Brain pericyte (primary cell): ENCODE measurements around the gene SIRPA.

Source experiments
- DNase-seq: peaks from one replicate; pipeline ENCODE4 v3.0.0-alpha.2; 2012; ENCODE audit warnings: low read depth, low spot score

The SIRPA gene

GRCh38 chr20:1947535-1947846 is 52.3 kb downstream of the SIRPA start:
- no peak for DNase-seq

- no peak for DNase-seq
Observed at GRCh38 chr20:1949347-1950100, 54.3 kb downstream of the SIRPA start.

DNA sequence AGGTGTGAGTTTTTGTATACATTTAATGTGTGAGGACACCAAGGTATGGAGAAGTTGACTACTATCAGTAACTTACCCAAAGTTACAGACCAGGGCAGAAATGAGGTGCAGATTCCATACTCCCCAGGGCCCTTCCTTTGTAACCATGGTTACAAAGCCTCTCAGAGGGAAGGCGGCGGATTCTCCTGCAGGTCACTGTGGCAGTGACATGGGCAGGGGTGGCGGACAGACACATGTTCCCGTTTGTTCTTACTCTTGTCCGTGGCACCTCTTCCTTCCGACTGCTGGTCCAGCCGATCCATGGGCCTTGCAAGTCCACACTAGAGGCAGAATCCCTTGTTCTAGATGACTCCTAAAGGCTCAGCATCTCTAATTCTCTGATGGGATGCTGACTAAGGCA is 55.6 kb downstream of the SIRPA start:
- no peak for DNase-seq

GRCh38 chr20:1951436-1952115 is 56.4 kb downstream of the SIRPA start:
- DNase-seq, result no peak

GRCh38 chr20:1952737-1953530 is 57.7 kb downstream of the SIRPA start:
- no peak for DNase-seq

DNA sequence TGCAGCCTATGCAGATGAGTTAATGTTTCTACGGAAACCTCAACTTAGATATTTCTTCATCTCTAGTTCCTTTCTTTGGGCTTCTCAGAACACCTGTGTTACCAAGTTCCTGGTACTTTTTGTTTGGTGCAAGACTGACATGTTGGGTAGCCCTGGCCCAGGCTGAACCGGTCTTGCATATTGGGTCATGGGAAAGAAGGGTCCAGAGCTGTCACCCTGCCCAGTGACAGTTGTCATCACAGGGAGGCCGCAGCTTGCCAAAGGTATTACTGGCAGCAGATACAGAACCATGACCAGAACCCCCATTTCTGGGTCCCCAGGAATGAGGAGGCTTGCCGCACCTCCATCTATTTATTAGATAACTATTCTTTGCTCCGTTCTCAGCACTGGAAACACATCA is 58.4 kb downstream of the SIRPA start:
- no peak for DNase-seq

GRCh38 chr20:1955217-1955616 is 60.0 kb downstream of the SIRPA start:
- no peak for DNase-seq

GRCh38 chr20:1958426-1958825 is 63.2 kb downstream of the SIRPA start:
- no peak for DNase-seq

- no peak for DNase-seq
Observed at GRCh38 chr20:1959156-1959555, 63.9 kb downstream of the SIRPA start.

DNA sequence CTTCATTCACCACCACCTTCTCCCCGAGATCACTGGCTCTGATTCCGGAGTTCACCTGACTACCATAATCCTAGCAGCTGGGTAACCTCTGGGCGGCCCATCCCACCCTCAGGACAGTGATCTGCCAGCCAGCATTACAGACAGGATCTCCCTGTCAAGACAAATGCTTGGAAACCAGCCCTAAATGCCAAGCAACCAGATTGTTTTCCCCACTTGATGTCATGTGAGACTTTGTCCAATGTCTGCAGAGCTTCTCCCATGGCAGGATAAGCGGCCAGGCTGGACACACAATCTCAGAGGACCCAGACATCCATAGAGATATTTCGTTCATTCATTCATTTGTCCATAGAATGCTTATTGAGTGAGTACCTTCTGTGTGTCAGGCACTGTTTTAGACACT is 66.2 kb downstream of the SIRPA start:
- DNase-seq, result no peak

GRCh38 chr20:1964061-1964460 is 68.9 kb downstream of the SIRPA start:
- no peak for DNase-seq

- no peak for DNase-seq
Observed at GRCh38 chr20:1964659-1965405, 69.6 kb downstream of the SIRPA start.

DNA sequence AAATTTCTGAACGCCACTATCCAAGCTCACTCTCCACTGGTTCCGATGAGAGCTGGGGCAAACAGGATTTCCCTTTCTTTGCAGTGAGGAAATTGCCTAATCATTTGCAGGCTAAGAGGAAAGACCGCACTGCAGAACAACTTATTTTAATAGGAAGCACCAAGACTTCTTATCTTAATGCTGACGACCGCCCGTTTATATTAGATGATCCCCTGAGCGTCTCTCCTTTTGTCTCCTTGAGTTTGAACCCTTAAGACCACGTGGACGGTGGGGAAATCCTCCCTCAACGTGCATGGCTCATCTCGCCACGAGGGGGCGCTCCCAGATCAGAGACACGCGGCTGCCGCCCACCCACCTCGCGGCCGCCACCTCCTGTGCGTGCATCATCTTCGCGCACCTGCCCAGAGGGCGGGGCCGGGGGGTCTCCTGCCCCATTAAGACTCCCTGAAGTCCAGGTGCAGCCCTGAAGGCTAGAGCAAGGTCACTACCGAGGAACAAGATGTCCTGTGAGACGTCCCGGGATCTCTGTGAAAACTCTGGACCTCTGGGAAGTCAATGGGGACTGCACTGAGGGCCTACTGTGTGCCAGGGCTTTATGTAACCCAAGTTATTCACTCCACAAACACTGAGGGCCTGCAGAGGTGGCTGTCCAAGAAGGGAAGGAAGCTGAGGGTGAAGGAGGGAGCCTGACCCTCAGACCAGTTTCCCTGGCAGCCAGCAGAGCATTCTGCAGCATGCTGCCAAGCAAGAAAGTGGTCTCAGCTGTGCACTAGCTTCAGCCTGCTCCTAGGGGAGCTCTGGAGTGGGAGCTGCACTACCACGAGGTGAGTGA is 70.5 kb downstream of the SIRPA start:
- no peak for DNase-seq

GRCh38 chr20:1968964-1969363 is 73.8 kb downstream of the SIRPA start:
- DNase-seq, result no peak

DNA sequence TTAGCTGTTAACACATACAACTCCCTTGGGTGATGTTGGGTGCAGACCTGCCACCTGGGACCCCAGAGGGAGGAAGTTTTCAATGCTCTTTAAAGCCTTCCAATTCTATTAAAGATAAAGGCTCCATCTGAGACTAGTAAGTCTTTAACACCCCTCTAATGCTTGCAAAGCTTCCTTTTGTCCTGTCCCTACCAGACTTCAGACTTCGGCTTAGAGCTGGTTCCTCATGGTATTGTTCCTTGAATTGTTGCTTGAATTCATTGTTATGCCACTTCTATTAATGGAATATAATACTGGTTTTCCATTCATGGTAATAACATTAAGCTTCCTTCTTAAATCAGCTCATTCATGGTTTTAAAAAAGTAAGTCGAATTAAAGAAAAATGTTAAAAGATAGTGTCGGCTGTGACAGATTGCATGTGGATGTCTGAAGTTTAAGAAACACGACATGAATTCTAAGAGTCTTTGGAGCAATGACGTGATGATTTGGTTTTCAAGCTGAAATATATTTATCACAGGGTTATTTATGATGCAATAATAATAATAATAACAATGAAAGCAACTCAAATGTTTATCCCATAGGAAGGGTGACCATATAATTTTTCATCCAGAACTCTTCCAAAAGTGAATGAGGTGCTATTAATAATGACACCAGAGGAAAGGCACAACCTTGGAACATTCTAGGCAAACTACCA is 76.8 kb downstream of the SIRPA start:
- DNase-seq, result no peak

GRCh38 chr20:1973601-1974440 is 78.6 kb downstream of the SIRPA start:
- DNase-seq, result no peak

DNA sequence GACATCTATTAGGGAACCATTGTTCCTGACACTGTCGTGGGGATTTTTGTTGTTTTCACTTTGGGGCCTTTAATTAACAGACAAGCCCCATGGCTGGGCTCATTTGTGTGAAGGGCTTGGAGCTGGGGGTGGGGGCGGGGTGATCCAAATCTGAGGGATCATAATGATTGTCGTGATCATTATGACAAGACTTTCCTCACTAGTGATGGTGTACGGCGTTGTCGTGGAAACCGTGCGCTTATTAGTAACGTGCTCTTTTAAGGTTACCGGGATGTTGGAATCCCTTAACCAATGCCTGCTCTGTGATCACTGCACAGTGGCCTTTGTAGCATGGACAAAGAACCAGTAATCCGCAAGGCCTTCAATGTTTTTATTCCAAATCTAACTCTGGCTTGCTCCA is 80.1 kb downstream of the SIRPA start:
- DNase-seq, result no peak

DNA sequence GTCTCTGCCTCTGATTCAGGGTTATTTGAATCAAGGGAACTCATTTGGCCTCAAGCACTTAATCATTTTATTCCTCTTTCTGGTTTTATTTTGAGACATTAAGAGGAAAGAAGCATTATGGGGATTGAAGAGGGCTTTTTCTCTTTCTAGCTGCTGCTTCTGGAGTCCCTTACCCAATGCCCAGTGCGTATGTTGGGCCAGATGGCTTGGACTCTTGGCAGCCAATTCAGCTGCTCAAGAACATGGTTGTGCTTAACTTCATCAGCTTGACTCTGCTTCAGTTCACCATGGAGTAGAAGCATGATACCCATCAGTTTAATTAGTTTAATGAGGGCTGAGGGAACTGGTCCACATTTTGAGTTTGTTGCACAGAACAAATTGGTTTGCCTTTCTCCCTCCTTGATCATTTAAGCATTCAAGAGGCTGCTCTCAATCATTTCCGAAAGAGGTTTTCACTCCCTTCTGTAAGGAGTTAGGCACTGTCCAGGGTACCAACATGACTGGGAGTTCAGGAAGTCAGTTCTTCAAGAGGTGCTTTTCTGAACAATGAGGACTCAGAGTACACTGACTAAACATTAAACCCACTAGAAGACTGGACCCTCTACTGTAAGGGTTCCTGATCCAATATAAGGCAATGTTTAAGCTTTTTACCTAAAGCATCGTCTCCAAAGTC is 84.0 kb downstream of the SIRPA start:
- no peak for DNase-seq

DNA sequence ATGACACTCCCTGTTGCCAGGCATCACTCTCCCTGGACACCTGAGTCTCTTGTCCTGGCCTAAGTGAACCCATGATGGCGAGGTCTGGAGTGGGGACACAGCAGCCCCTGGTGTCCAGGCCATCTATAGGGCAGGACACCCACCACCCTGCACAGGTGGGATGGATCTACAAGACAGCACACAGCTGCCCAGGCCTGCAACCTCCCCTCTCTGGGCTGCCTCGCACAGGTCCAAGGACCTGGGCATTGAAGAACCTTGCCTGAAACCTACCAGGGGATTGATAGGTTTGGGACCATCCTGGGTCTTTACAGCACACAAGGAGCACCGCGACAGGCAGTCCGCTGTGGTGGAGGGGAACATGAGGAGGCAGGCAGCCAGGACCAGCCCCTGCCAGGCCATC is 87.5 kb downstream of the SIRPA start:
- no peak for DNase-seq
